Smooth muscle cell (in vitro differentiated cells): ENCODE data around the gene SDCCAG8. TPM values are rescaled to one million over a fixed set of nuclear protein-coding genes. Genes with fewer than 3 reads are reported as not detected.

Source experiments
- DNase-seq: peaks from one replicate; lab custom pipeline; 2025; ENCODE audit not compliant: unreplicated experiment; lab: John Stamatoyannopoulos, UW
- H2AFZ ChIP-seq: fragments of 200-600 bp; sonication (generic); 2 replicates; pipeline ENCODE4 v1.6.0; 2016; ENCODE audit warnings: antibody characterized with exemption, low read depth, mild to moderate bottlenecking
- H3F3A ChIP-seq: fragments of 200-600 bp; sonication (generic); 2 replicates; pipeline ENCODE4 v1.6.0; 2017; ENCODE audit warnings: antibody characterized with exemption, low read depth
- H3K27ac ChIP-seq: fragments of 200-600 bp; sonication (generic); 2 replicates; pipeline ENCODE4 v1.5.1; 2016; ENCODE audit warnings: low read depth, mild to moderate bottlenecking
- H3K27me3 ChIP-seq: fragments of 200-600 bp; sonication (generic); 2 replicates; pipeline ENCODE4 v1.6.1; 2016; ENCODE audit warnings: low read depth, mild to moderate bottlenecking
- H3K36me3 ChIP-seq: fragments of 200-600 bp; sonication (generic); 2 replicates; pipeline ENCODE4 v1.5.1; 2016; ENCODE audit warnings: low read depth
- H3K4me1 ChIP-seq: fragments of 200-600 bp; sonication (generic); 2 replicates; pipeline ENCODE4 v1.5.1; 2016; ENCODE audit warnings: low read depth
- H3K4me2 ChIP-seq: fragments of 200-600 bp; sonication (generic); 2 replicates; pipeline ENCODE4 v1.6.0; 2016; ENCODE audit warnings: mild to moderate bottlenecking
- H3K4me3 ChIP-seq: fragments of 200-600 bp; sonication (generic); 2 replicates; pipeline ENCODE4 v1.5.1; 2016; ENCODE audit warnings: mild to moderate bottlenecking
- H3K79me2 ChIP-seq: fragments of 200-600 bp; sonication (generic); 2 replicates; pipeline ENCODE4 v1.6.0; 2016; ENCODE audit warnings: low read depth, mild to moderate bottlenecking
- H3K9ac ChIP-seq: fragments of 200-600 bp; sonication (generic); 2 replicates; pipeline ENCODE4 v1.6.0; 2016; ENCODE audit warnings: low read depth
- H3K9me3 ChIP-seq: fragments of 200-600 bp; sonication (generic); replicated peaks from 2 replicates; pipeline ENCODE4 v1.5.1; 2016; ENCODE audit warnings: low read depth
- H4K20me1 ChIP-seq: fragments of 200-600 bp; sonication (generic); 2 replicates; pipeline ENCODE4 v1.6.0; 2016; ENCODE audit warnings: low read depth
- WGBS: methylation state at CpG from one replicate; pipeline ENCODE4 v1.1.7; 2016; ENCODE audit warnings: low lambda C conversion rate; 5-methylcytosine and 5-hydroxymethylcytosine counted together
- polyA plus RNA-seq: library from polyadenylated mRNA; unstranded; fragments of >200 nt; fragmentation: Nextera tagmentation; extraction: Ambion mirVana; gene quantifications from 2 replicates; pipeline ENCODE4 v1.2.1, GENCODE V29; 2016
- total RNA-seq: library from RNA; depleted of rRNA; stranded (reverse); fragments of >200 nt; gene quantifications from 2 replicates; pipeline ENCODE4 v1.2.3, GENCODE V29; 2014
- TF ChIP-seq, protein P1 (sequence below): fragments of 200-600 bp; sonication (generic); IDR thresholded peaks from 2 replicates; pipeline ENCODE4 v1.5.1; 2017; ENCODE audit warnings: borderline replicate concordance, mild to moderate bottlenecking, antibody characterized with exemption; ENCODE audit not compliant: insufficient read depth, poor library complexity, severe bottlenecking

The SDCCAG8 gene
- total and polyA plus RNA-seq, 2 experiments from 2014 or later: 30.9 to 33.4 TPM

GRCh38 chr1:243469497-243469896 lies 213.7 kb downstream of the SDCCAG8 start:
- H3K27me3 ChIP-seq: no peaks in the 10 kb centered on the region
- no peak overlapping the region for H3K9ac ChIP-seq
- no peak overlapping the region for H3K4me3 ChIP-seq
- H3K27ac ChIP-seq: no peak overlapping the region
- H4K20me1 ChIP-seq: no peaks in the 10 kb centered on the region
- no peaks in the 10 kb centered on the region for H3K9me3 ChIP-seq
- no peak overlapping the region for H3K4me2 ChIP-seq
- no peaks in the 10 kb centered on the region for H3K36me3 ChIP-seq
- no peak overlapping the region for H2AFZ ChIP-seq
- 92% methylated on average over 3 of the region's 3 CpGs for WGBS
- TF ChIP-seq, protein P1, sequence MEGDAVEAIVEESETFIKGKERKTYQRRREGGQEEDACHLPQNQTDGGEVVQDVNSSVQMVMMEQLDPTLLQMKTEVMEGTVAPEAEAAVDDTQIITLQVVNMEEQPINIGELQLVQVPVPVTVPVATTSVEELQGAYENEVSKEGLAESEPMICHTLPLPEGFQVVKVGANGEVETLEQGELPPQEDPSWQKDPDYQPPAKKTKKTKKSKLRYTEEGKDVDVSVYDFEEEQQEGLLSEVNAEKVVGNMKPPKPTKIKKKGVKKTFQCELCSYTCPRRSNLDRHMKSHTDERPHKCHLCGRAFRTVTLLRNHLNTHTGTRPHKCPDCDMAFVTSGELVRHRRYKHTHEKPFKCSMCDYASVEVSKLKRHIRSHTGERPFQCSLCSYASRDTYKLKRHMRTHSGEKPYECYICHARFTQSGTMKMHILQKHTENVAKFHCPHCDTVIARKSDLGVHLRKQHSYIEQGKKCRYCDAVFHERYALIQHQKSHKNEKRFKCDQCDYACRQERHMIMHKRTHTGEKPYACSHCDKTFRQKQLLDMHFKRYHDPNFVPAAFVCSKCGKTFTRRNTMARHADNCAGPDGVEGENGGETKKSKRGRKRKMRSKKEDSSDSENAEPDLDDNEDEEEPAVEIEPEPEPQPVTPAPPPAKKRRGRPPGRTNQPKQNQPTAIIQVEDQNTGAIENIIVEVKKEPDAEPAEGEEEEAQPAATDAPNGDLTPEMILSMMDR: no peak
- no peak for DNase-seq
- no peaks in the 10 kb centered on the region for H3F3A ChIP-seq
- peaks cover 30% of the 10 kb centered on the region for H3K4me1 ChIP-seq
- H3K79me2 ChIP-seq: no peaks in the 10 kb centered on the region

DNA sequence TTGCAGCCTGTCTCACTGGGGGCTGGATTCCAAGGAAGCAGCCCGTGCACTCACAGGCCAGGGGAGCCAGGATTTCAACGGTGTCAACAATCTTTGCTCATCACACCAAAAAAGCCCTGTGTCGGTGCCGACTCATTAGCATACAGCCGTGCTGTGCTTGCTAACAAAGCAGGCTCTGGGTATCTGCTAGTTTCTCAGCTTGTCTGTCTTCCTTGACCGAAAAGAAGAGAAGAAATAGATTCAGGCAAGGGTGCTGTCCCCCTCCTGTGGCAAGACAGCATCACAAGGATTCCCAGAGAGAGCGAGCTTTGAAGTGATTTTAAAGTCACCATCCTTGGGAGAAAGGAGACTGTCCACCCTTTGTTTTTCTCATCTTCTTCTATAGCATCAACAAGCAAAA lies 214.7 kb downstream of the SDCCAG8 start:
- H3K36me3 ChIP-seq: no peaks in the 10 kb centered on the region
- H4K20me1 ChIP-seq: no peaks in the 10 kb centered on the region
- H3K9me3 ChIP-seq: no peaks in the 10 kb centered on the region
- H3K79me2 ChIP-seq: no peaks in the 10 kb centered on the region
- H3K27ac ChIP-seq: no peak overlapping the region
- no peaks in the 10 kb centered on the region for H3F3A ChIP-seq
- H2AFZ ChIP-seq: no peak overlapping the region
- no peak for DNase-seq
- TF ChIP-seq, protein P1: no peak
- H3K4me3 ChIP-seq: no peak overlapping the region
- peaks cover 30% of the 10 kb centered on the region for H3K4me1 ChIP-seq
- H3K4me2 ChIP-seq: no peak overlapping the region
- no peak overlapping the region for H3K9ac ChIP-seq
- H3K27me3 ChIP-seq: no peaks in the 10 kb centered on the region
- 63% methylated on average over 7 of the region's 7 CpGs for WGBS

DNA sequence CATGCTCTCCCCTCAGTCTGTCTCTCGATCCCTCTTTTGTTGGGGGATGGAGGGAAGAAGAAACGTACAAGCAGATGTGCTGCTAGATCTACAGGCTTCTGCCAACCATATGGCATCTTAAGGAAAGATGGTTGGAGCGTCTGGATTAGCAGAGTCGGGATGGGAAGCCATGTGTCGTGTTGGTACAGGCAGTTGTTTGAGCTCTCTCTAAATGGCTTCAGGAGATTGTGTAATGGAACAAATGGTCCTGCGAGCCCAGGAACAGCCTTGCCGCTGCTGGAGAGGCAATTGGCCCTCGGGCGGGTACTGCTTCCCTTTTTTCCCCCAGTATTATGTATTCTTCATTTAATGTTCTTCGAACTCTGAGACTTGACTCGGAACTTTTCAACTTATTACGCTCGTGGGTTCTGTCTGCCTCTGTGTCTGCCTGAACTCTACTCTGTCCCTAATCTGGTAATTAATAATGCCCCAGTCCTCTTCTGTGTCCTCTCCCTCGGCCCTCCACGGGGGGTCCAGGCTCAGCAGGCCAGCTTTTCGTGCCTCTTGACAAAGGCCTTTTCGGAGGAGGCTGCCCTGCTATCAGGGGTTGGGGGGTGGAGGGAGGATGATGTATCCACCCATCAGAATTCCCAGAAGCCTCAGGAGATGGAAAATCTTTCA lies 215.3 kb downstream of the SDCCAG8 start:
- H3K4me3 ChIP-seq: no peak overlapping the region
- no peak overlapping the region for H3K4me2 ChIP-seq
- H3K27me3 ChIP-seq: no peaks in the 10 kb centered on the region
- H4K20me1 ChIP-seq: no peaks in the 10 kb centered on the region
- no peaks in the 10 kb centered on the region for H3K36me3 ChIP-seq
- H3K9ac ChIP-seq: no peak overlapping the region
- TF ChIP-seq, protein P1: no peak
- no peaks in the 10 kb centered on the region for H3F3A ChIP-seq
- H2AFZ ChIP-seq: no peak overlapping the region
- no peaks in the 10 kb centered on the region for H3K79me2 ChIP-seq
- no peaks in the 10 kb centered on the region for H3K9me3 ChIP-seq
- no peak overlapping the region for H3K27ac ChIP-seq
- 85% methylated on average over 17 of the region's 17 CpGs for WGBS
- DNase-seq: no peak
- peaks cover 36% of the 10 kb centered on the region for H3K4me1 ChIP-seq
